Skeletal muscle tissue (tissue), 4 donors: Measurements from ENCODE around the gene DDX51. TPM values are rescaled to one million over a fixed set of nuclear protein-coding genes. Genes with fewer than 3 reads are reported as not detected.
"Not testable (repeated sequence)": the region's sequence is repeated elsewhere in the genome, so short reads cannot be mapped to it uniquely, and the experiment has no call there.

Experiments
- H3K27ac ChIP-seq: one replicate; pipeline ENCODE4 v1.7.0; 2013; ENCODE audit warnings: mild to moderate bottlenecking, low read depth, low read length, inconsistent platforms
- H3K27me3 ChIP-seq, 3 donors: one replicate each; pipeline ENCODE4 v1.7.0; 2013; ENCODE audit warnings: low read length in 3 of 3; ENCODE audit not compliant: control insufficient read depth in 3 of 3, insufficient read depth in 3 of 3
- H3K36me3 ChIP-seq, 3 donors: one replicate each; pipeline ENCODE4 v1.7.0; 2013; ENCODE audit warnings: low read length in 3 of 3; ENCODE audit not compliant: control insufficient read depth in 3 of 3, insufficient read depth in 3 of 3
- H3K4me1 ChIP-seq, 3 donors: one replicate each; pipeline ENCODE4 v1.7.0; 2013; ENCODE audit warnings: low read length in 3 of 3, mild to moderate bottlenecking in 3 of 3; ENCODE audit not compliant: control insufficient read depth in 3 of 3, insufficient read depth in 3 of 3
- H3K4me3 ChIP-seq, 3 donors: one replicate each; pipeline ENCODE4 v1.7.0; 2013; ENCODE audit warnings: low read length in 3 of 3
- H3K9ac ChIP-seq, 3 donors: one replicate each; pipeline ENCODE4 v1.7.0; 2013; ENCODE audit warnings: low read length in 3 of 3, mild to moderate bottlenecking in 3 of 3, moderate library complexity in 2 of 3, low read depth in 1 of 3
- H3K9me3 ChIP-seq, 3 donors: one replicate each; pipeline ENCODE4 v1.7.0; 2013; ENCODE audit warnings: low read length in 3 of 3; ENCODE audit not compliant: control insufficient read depth in 3 of 3
- total RNA-seq: library from RNA; depleted of rRNA; stranded (reverse); fragments of >200 nt; gene quantifications from one replicate; pipeline ENCODE4 v1.2.3, GENCODE V29; 2014
- donor health status: Osteomylitis.

Gene DDX51
- total RNA-seq, 1 donor from 2014 or later = 8.4 TPM

- Histone ChIP-seq H3K9ac (peak overlapping the region; percentile 50 to 75 (median 69)), H3K27ac (no peak overlapping the region), H3K4me3 (peak overlapping the region; percentile 25 to 64 (median 46)), H3K27me3 (peaks cover 0 to 3% (median 2%) of the 10 kb centered on the region in 3 donors), H3K9me3 (no peaks in the 10 kb centered on the region), H3K36me3 (peaks cover 13 to 33% (median 25%) of the 10 kb centered on the region in 3 donors), H3K4me1 (peaks cover 5 to 7% (median 6%) of the 10 kb centered on the region in 3 donors)
Observed at GRCh38 chr12:132154341-132154761, 10.2 kb upstream of the DDX51 start.

- peaks cover 13 to 33% (median 25%) of the 10 kb centered on the region in 3 donors for H3K36me3 ChIP-seq
- no peak overlapping the region for H3K27ac ChIP-seq
- H3K27me3 ChIP-seq = peaks cover 0 to 3% (median 2%) of the 10 kb centered on the region in 3 donors
- H3K4me1 ChIP-seq = peaks cover 5 to 7% (median 6%) of the 10 kb centered on the region in 3 donors
- peak overlapping the region; percentile 50 to 75 (median 69) for H3K9ac ChIP-seq
- peak overlapping the region; percentile 25 to 64 (median 46) for H3K4me3 ChIP-seq
- no peaks in the 10 kb centered on the region for H3K9me3 ChIP-seq
Observed at GRCh38 chr12:132153501-132154340, 9.6 kb upstream of the DDX51 start.

- Histone ChIP-seq H3K27ac (no peak overlapping the region), H3K4me1 (peaks cover 5 to 7% (median 6%) of the 10 kb centered on the region in 3 donors), H3K36me3 (peaks cover 15 to 28% (median 21%) of the 10 kb centered on the region in 3 donors), H3K9ac (no peak overlapping the region), H3K9me3 (no peaks in the 10 kb centered on the region), H3K4me3 (no peak overlapping the region), H3K27me3 (peaks cover 0 to 3% (median 2%) of the 10 kb centered on the region in 3 donors)
Observed at GRCh38 chr12:132152953-132153352, 8.8 kb upstream of the DDX51 start.

- Histone ChIP-seq H3K27ac (no peak overlapping the region), H3K9me3 (no peaks in the 10 kb centered on the region), H3K27me3 (peaks cover 0 to 3% (median 2%) of the 10 kb centered on the region in 3 donors), H3K36me3 (peaks cover 15 to 25% (median 19%) of the 10 kb centered on the region in 3 donors), H3K9ac (no peak overlapping the region), H3K4me1 (peaks cover 5 to 7% (median 6%) of the 10 kb centered on the region in 3 donors), H3K4me3 (no peak overlapping the region)
Observed at GRCh38 chr12:132152411-132152821, 8.3 kb upstream of the DDX51 start.

GRCh38 chr12:132151766-132152410, 7.8 kb upstream of the DDX51 start:
- Histone ChIP-seq H3K9ac (no peak overlapping the region), H3K27ac (no peak overlapping the region), H3K4me1 (peaks cover 5 to 7% (median 6%) of the 10 kb centered on the region in 3 donors), H3K9me3 (no peaks in the 10 kb centered on the region), H3K4me3 (no peak overlapping the region), H3K36me3 (peaks cover 16 to 23% (median 19%) of the 10 kb centered on the region in 3 donors), H3K27me3 (peaks cover 0 to 3% (median 2%) of the 10 kb centered on the region in 3 donors)

GRCh38 chr12:132151145-132151765, 7.1 kb upstream of the DDX51 start:
- Histone ChIP-seq H3K4me1 (peaks cover 5 to 7% (median 6%) of the 10 kb centered on the region in 3 donors), H3K27me3 (peaks cover 0 to 3% (median 2%) of the 10 kb centered on the region in 3 donors), H3K9me3 (no peaks in the 10 kb centered on the region), H3K36me3 (peaks cover 14 to 20% (median 19%) of the 10 kb centered on the region in 3 donors), H3K4me3 (no peak overlapping the region), H3K9ac (no peak overlapping the region), H3K27ac (no peak overlapping the region)

GRCh38 chr12:132150780-132151144, 6.6 kb upstream of the DDX51 start:
- peaks cover 5 to 7% (median 6%) of the 10 kb centered on the region in 3 donors for H3K4me1 ChIP-seq
- no peaks in the 10 kb centered on the region for H3K9me3 ChIP-seq
- peaks cover 0 to 3% (median 2%) of the 10 kb centered on the region in 3 donors for H3K27me3 ChIP-seq
- H3K36me3 ChIP-seq = peaks cover 9 to 16% (median 15%) of the 10 kb centered on the region in 3 donors
- no peak overlapping the region for H3K9ac ChIP-seq
- H3K27ac ChIP-seq = no peak overlapping the region
- no peak overlapping the region for H3K4me3 ChIP-seq

- peaks cover 15 to 17% (median 17%) of the 10 kb centered on the region in 3 donors for H3K4me1 ChIP-seq
- H3K36me3 ChIP-seq = peaks cover 9 to 19% (median 12%) of the 10 kb centered on the region in 3 donors
- not testable (repeated sequence) for H3K27me3 ChIP-seq, H3K27ac ChIP-seq, H3K9ac ChIP-seq, H3K9me3 ChIP-seq, H3K4me3 ChIP-seq
Observed at GRCh38 chr12:132149526-132149925, 5.4 kb upstream of the DDX51 start.

- Histone ChIP-seq H3K9me3 (no peaks in the 10 kb centered on the region), H3K27me3 (no peaks in the 10 kb centered on the region), H3K27ac (no peak overlapping the region), H3K4me3 (no peak overlapping the region), H3K36me3 (peaks cover 9 to 19% (median 12%) of the 10 kb centered on the region in 3 donors), H3K4me1 (peaks cover 9 to 13% (median 10%) of the 10 kb centered on the region in 3 donors), H3K9ac (no peak overlapping the region)
Observed at GRCh38 chr12:132148368-132149045, 4.4 kb upstream of the DDX51 start.
